ENCODE measurements around the gene MRPL14.
"Not testable (repeated sequence)": the region's sequence is repeated elsewhere in the genome, so short reads cannot be mapped to it uniquely, and the experiment has no call there.

MRPL14 gene

GRCh38 chr6:44107017-44107416 lies 20.2 kb downstream of the MRPL14 start:
- H3K4me1 ChIP-seq (ENCODE audit: insufficient read depth, low read length), result no peaks in the 10 kb centered on the region; the same call in 1 of the 2 replicates
- peaks cover 17% of the 10 kb centered on the region for H3K36me3 ChIP-seq (ENCODE audit: insufficient read depth, low read length)
- H3K9ac ChIP-seq (ENCODE audit: low read depth, low read length), result no peak overlapping the region
- no peaks in the 10 kb centered on the region for H3K9me3 ChIP-seq (ENCODE audit: control insufficient read depth, insufficient read depth, low read length)

DNA sequence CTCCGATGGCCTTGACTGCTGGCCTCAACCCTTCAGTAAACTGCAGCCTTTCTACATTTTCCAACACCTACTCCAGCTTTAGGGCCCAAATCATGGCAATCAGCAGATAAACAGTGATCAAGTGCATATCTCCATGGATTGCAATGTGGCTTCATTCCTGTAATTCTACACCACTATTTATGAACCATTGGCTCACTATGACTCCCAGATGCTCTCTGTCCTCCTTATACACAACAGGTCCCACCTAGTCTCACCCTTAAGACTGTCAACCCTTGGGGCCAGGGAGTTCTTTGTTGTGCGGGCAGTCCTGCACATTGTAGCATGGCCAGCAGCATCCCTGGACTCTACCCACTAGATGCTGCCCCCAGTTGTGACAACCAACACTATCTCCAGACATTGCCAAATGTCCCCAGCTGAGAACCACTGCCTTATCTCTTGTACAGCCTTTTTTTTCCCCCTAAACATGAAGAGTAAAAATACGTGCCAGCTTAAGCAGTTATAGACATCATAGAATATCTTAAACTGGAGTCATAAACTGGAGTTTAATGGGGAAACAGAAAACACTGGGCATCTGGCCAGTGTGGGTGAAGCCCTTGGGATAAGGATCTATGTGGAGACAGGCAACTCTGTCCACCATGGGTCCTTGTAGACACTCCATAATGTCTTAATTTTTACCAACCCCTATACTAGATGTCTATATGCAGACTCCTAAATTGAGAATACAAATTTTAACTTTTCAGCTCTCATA lies 21.1 kb downstream of the MRPL14 start:
- Histone ChIP-seq H3K4me1 (ENCODE audit: insufficient read depth, low read length) (no peaks in the 10 kb centered on the region; the same call in 1 of the 2 replicates), H3K36me3 (ENCODE audit: insufficient read depth, low read length) (peaks cover 17% of the 10 kb centered on the region), H3K9ac (ENCODE audit: low read depth, low read length) (no peak overlapping the region), H3K9me3 (ENCODE audit: control insufficient read depth, insufficient read depth, low read length) (no peaks in the 10 kb centered on the region)

GRCh38 chr6:44105146-44105545 lies 22.1 kb downstream of the MRPL14 start:
- H3K36me3 ChIP-seq (ENCODE audit: insufficient read depth, low read length), result peaks cover 17% of the 10 kb centered on the region
- H3K9me3 ChIP-seq (ENCODE audit: control insufficient read depth, insufficient read depth, low read length), result no peaks in the 10 kb centered on the region
- no peaks in the 10 kb centered on the region; the same call in 1 of the 2 replicates for H3K4me1 ChIP-seq (ENCODE audit: insufficient read depth, low read length)
- H3K9ac ChIP-seq (ENCODE audit: low read depth, low read length), result no peak overlapping the region

DNA sequence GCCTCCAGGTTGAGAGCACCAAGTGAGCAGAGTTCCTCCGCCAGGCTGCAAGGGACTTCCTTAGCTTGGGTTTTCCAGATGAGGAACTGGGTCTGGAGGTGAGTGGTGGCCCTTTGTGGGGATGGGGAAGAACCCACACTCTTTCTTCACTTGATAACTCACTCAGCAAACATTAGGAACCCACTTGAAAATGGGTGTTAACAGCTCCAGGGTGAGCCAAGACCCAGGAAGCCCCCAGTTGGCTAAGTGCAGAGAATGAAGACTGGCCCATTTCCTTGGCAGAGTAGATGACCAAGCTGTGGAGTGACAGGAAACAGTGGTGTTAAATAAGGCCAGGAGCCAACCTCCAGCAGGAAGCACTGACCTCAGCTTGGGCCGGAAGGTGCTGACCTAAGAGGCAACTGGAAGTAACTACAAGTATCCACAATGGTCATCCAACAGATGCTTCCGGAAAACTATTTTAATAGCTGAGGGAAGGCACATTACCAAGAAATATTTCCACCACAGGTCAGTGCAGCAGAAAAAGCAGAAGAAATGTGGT lies 22.7 kb downstream of the MRPL14 start:
- H3K9me3 ChIP-seq (ENCODE audit: control insufficient read depth, insufficient read depth, low read length), result no peaks in the 10 kb centered on the region
- peaks cover 17% of the 10 kb centered on the region for H3K36me3 ChIP-seq (ENCODE audit: insufficient read depth, low read length)
- no peaks in the 10 kb centered on the region; the same call in 1 of the 2 replicates for H3K4me1 ChIP-seq (ENCODE audit: insufficient read depth, low read length)
- H3K9ac ChIP-seq (ENCODE audit: low read depth, low read length), result no peak overlapping the region

GRCh38 chr6:44102527-44102926 lies 24.7 kb downstream of the MRPL14 start:
- H3K36me3 ChIP-seq (ENCODE audit: insufficient read depth, low read length), result peaks cover 12% of the 10 kb centered on the region
- no peak overlapping the region for H3K9ac ChIP-seq (ENCODE audit: low read depth, low read length)

DNA sequence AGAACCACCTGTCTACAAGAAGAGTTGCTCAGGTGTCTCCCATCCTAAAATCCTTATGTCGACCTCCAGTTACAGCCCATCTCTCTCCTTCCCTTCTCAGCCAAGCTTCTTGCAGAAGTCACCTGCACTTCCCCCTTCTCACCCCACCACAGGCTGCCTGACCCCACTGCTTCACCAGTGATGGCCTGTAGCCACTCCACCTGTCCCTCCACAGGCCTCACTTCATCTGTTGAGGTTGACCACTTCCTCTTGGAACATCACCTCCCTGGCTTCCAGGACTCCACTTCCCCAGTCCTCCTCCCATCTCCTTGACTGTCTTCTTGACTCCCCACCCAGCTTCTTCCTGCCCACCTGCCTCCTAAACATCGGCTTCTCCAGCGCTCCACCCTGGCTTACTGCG lies 25.4 kb downstream of the MRPL14 start:
- Histone ChIP-seq H3K9me3 (ENCODE audit: control insufficient read depth, insufficient read depth, low read length) (no peaks in the 10 kb centered on the region), H3K36me3 (ENCODE audit: insufficient read depth, low read length) (peaks cover 12% of the 10 kb centered on the region), H3K9ac (ENCODE audit: low read depth, low read length) (no peak overlapping the region), H3K4me1 (ENCODE audit: insufficient read depth, low read length) (no peaks in the 10 kb centered on the region; the same call in 1 of the 2 replicates)

More at GRCh38 chr6:44102527-44102926, 24.7 kb downstream of the MRPL14 start:
- H3K9me3 ChIP-seq (ENCODE audit: control insufficient read depth, insufficient read depth, low read length), result no peaks in the 10 kb centered on the region
- H3K4me1 ChIP-seq (ENCODE audit: insufficient read depth, low read length), result no peaks in the 10 kb centered on the region; the same call in 1 of the 2 replicates

DNA sequence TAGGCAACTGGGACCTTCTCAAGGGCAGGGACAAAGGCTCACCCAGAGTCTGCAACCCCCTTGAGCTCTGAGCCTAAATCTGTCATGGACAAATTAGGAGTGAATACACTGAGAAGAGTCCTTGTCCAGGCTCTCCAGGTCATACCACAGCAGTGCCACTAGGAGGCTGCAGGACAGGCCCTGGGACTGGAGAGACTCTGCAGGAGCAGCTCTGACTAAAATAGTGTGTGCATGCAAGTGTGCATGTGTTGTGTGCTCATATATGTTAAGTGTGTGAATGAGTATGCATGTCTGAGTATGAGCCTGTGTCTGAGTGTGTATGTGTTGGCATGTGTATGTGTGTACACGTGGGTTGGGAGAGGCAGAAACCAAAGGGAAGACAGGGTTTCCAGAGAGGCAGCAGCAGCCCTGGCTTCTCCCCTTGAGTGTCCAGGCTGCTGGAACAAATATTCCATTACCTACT lies 27.1 kb downstream of the MRPL14 start:
- no peak overlapping the region for H3K9ac ChIP-seq (ENCODE audit: low read depth, low read length)
- H3K36me3 ChIP-seq (ENCODE audit: insufficient read depth, low read length), result peaks cover 12% of the 10 kb centered on the region
- no peaks in the 10 kb centered on the region for H3K9me3 ChIP-seq (ENCODE audit: control insufficient read depth, insufficient read depth, low read length)
- H3K4me1 ChIP-seq (ENCODE audit: insufficient read depth, low read length), result no peaks in the 10 kb centered on the region; the same call in 1 of the 2 replicates

- Histone ChIP-seq H3K4me1 (ENCODE audit: insufficient read depth, low read length) (no peaks in the 10 kb centered on the region; the same call in 1 of the 2 replicates), H3K9me3 (ENCODE audit: control insufficient read depth, insufficient read depth, low read length) (no peaks in the 10 kb centered on the region), H3K36me3 (ENCODE audit: insufficient read depth, low read length) (peaks cover 3% of the 10 kb centered on the region), H3K9ac (ENCODE audit: low read depth, low read length) (no peak overlapping the region)
These were observed 28.1 kb downstream of the MRPL14 start for GRCh38 chr6:44099192-44099591.

GRCh38 chr6:44097782-44098317 lies 29.4 kb downstream of the MRPL14 start:
- H3K9me3 ChIP-seq (ENCODE audit: control insufficient read depth, insufficient read depth, low read length), result no peaks in the 10 kb centered on the region
- H3K4me1 ChIP-seq (ENCODE audit: insufficient read depth, low read length), result no peaks in the 10 kb centered on the region; the same call in 1 of the 2 replicates
- H3K36me3 ChIP-seq (ENCODE audit: insufficient read depth, low read length), result no peaks in the 10 kb centered on the region; the same call in 1 of the 2 replicates
- no peak overlapping the region for H3K9ac ChIP-seq (ENCODE audit: low read depth, low read length)

DNA sequence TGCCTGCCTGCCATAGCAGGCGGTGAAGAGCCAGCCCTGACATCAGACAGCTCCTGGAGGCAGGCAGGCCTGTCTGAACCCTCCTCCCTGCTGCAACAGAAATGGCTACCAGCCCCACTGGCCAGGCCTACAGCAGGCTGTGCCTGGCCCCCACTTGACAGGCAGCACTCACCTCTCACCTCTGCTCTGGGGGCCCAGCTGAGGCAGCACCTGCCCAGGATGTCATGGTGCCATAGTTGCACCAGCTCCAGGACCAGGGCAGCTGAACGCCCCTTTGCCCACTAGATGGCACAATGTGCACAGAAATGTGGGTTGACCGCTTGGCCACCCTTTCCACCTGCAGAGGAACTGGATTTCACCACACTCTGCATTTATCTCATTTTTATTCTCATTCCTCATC lies 30.6 kb downstream of the MRPL14 start:
- Histone ChIP-seq H3K4me1 (ENCODE audit: insufficient read depth, low read length) (no peaks in the 10 kb centered on the region), H3K36me3 (ENCODE audit: insufficient read depth, low read length) (no peaks in the 10 kb centered on the region; the same call in 1 of the 2 replicates), H3K9me3 (ENCODE audit: control insufficient read depth, insufficient read depth, low read length) (no peaks in the 10 kb centered on the region), H3K9ac (ENCODE audit: low read depth, low read length) (no peak overlapping the region)

DNA sequence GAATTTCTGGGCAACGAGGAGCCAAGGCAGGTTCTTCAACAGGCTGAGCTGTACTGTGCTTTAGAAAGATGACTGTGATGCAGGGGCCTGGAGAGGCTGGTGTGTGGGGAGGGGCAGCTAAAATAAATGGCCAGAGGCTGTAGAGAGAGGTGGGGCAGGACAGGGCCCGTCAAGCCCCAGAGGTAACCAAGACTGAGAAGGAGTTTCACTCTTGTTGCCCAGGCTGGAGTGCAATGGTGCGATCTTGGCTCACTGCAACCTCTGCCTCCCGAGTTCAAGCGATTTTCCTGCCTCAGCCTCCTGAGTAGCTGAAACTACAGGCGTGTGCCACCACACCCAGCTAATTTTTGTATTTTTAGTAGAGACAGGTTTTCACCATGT lies 32.0 kb downstream of the MRPL14 start:
- not testable (repeated sequence) for H3K9ac ChIP-seq (ENCODE audit: low read depth, low read length); H3K4me1 ChIP-seq (ENCODE audit: insufficient read depth, low read length); H3K9me3 ChIP-seq (ENCODE audit: control insufficient read depth, insufficient read depth, low read length); H3K36me3 ChIP-seq (ENCODE audit: insufficient read depth, low read length)

DNA sequence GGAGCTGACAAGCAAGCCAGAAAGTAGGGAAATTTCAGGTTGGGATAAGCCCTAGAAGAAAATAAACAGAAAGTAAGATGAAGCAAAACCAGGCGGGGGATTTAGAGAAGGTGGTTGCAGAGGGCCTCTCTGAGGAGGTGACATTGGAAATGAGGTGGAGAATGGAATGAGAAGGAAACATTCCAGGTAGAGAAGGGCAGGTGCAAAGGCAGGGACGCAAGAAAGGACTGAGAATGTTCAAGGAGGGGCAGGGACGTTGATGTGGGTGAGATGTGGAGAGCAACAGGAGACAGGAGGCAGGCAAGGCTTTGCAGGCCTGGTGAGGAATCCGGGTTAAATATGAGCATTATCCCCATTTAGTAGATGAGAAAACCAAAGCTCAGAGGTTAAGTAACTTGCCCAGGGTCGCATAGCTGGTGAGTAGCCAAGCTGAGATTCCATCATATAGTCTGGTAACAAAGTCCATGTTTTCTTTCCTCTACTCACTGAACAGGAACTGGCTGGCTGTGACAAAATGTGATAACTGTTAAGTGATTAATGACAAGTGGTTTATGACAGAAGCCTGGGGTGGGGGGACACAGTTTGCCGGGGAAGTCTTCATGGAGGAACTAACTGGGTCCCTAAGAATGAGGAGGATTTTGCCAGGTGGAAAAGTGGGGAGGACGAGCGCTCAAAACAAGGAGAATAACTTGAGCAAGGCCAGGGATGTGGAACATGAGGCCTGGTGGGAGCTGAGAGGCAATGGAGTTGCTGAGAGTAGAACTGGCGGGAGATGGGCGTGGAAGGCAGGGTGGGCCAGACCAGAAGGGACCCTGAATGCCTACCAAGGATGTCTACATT lies 32.6 kb downstream of the MRPL14 start:
- no peaks in the 10 kb centered on the region for H3K9me3 ChIP-seq (ENCODE audit: control insufficient read depth, insufficient read depth, low read length)
- H3K4me1 ChIP-seq (ENCODE audit: insufficient read depth, low read length), result no peaks in the 10 kb centered on the region
- no peaks in the 10 kb centered on the region for H3K36me3 ChIP-seq (ENCODE audit: insufficient read depth, low read length)
- H3K9ac ChIP-seq (ENCODE audit: low read depth, low read length), result no peak overlapping the region

DNA sequence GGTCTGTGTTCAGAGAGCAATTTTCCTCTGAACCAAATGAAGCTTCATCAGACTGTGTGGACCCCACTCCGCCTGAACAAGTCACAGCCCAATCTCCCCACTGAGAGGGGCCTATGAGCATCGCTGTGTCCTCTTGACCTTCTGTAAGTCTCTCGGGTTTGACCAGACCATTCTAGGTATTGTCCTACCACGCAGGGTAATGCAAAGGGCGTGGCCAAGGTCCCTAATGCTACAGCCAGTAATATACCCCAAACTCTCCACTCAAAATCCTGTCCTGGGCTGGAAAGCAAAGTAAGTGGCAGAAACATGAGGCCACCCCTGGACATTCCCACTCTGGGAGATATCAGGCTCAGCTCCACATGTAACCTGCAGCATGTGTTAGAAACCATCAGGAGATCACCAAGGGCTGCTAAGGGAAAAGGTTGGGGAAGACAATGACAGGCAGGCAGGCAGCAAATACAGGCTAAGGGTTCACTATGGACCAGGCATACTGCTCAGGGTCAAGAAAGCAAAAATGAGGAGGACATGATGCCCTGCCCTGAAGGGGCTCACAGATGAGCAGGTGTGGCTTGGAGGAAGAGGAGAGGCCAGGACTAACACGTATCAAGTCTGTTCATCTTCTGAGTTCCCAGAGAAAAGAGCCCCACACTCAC lies 33.4 kb downstream of the MRPL14 start:
- Histone ChIP-seq H3K9ac (ENCODE audit: low read depth, low read length) (no peak overlapping the region), H3K4me1 (ENCODE audit: insufficient read depth, low read length) (no peaks in the 10 kb centered on the region), H3K9me3 (ENCODE audit: control insufficient read depth, insufficient read depth, low read length) (no peaks in the 10 kb centered on the region), H3K36me3 (ENCODE audit: insufficient read depth, low read length) (no peaks in the 10 kb centered on the region)

DNA sequence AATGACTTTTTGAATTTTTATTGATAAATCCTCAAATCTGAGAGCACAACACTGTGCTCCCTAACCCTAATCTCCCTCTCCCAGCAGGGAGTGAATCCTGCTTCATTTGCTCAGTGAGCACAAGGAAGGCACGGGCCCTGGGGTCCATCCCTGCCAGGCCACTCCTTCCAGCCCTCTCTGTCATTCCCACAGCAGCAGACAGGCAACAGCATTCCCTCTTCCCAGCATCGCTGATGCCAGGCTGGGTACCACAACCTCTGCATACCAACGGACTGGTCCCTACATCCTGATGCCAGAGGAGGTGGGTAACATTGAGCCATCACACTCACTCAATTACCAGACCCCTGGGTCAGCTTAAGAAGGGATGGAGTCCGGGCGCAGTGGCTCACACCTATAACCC lies 34.2 kb downstream of the MRPL14 start:
- no peak overlapping the region for H3K9ac ChIP-seq (ENCODE audit: low read depth, low read length)
- H3K4me1 ChIP-seq (ENCODE audit: insufficient read depth, low read length), result no peaks in the 10 kb centered on the region
- no peaks in the 10 kb centered on the region for H3K36me3 ChIP-seq (ENCODE audit: insufficient read depth, low read length)
- H3K9me3 ChIP-seq (ENCODE audit: control insufficient read depth, insufficient read depth, low read length), result no peaks in the 10 kb centered on the region

Data from ES-I3 (cell line).